ENCODE data around the gene KLHDC9. TPM values are rescaled to one million over a fixed set of nuclear protein-coding genes. Genes with fewer than 3 reads are reported as not detected.
A peak's percentile ranks its signal among the peaks of the same experiment; 100 is the strongest.

The KLHDC9 gene
- total and polyA plus RNA-seq, 9 of the 15 experiments (the other 6 are each of a cell fraction or from before 2014, with no cell fraction given): not detected

GRCh38 chr1:161086457-161086856 lies 11.7 kb upstream of the KLHDC9 start:
- FAIRE-seq (peak; percentile 6), DNase-seq (ENCODE audit: extremely low read depth in 1 of 4, low spot score in 3 of 4) (no peak), ATAC-seq (no peak)
- Histone ChIP-seq H4K20me1 (replicated peaks; ENCODE audit: control insufficient read depth, insufficient read depth, low read length) (no peaks in the 10 kb centered on the region), H3K9ac (ENCODE audit: insufficient read depth in 1 of 2, low read depth in 2 of 2, low read length in 2 of 2) (no peak overlapping the region), H3K9me1 (ENCODE audit: control insufficient read depth, insufficient read depth, low read length) (no peaks in the 10 kb centered on the region), H2AFZ (ENCODE audit: low read depth, low read length) (no peak overlapping the region), H3K4me2 (ENCODE audit: insufficient read depth, low read length) (no peak overlapping the region), H3K9me3 (replicated peaks; ENCODE audit: control insufficient read depth, insufficient read depth, low read depth, low read length) (no peaks in the 10 kb centered on the region), H3K4me3 (no peak overlapping the region), H3K27ac (ENCODE audit: extremely low read depth, low read depth, low read length) (no peak overlapping the region), H3K27me3 (ENCODE audit: control insufficient read depth in 2 of 2, insufficient read depth in 2 of 2, low read length in 2 of 2) (no peaks in the 10 kb centered on the region), H3K36me3 (ENCODE audit: control insufficient read depth, insufficient read depth, low read length) (no peaks in the 10 kb centered on the region), H3K4me1 (replicated peaks in 1 of 2; ENCODE audit: control insufficient read depth in 2 of 2, insufficient read depth in 2 of 2, low read length in 2 of 2) (peaks cover 11 to 18% of the 10 kb centered on the region in 2 experiments; a peak in 4 of 5 replicates), H3K79me2 (ENCODE audit: control insufficient read depth, insufficient read depth, low read length) (no peaks in the 10 kb centered on the region)
- ChIA-PET POLR2A (interaction anchor here (0.7 to 1.6 kb wide), 5 partner anchors 11 to 73 kb away, joined by 3 to 5 read pairs (median 3); no protein-coding TSS in a partner anchor), CTCF (ENCODE audit: low intra/inter-chr PET ratio) (no interaction called here)
- TF ChIP-seq SP1 (CRISPR knock-in tag; IDR thresholded peaks at IDR 0.05): no peak
- TF ChIP-seq ZNF277 (CRISPR knock-in tag; IDR thresholded peaks at IDR 0.05; ENCODE audit: borderline replicate concordance): no peak
- 0 out of 2 replicates have a peak, but pooled peaks have one; percentile 17 for TF ChIP-seq GABPB2 (CRISPR knock-in tag; conservative IDR thresholded peaks at IDR 0.05)
- TF ChIP-seq CBX8 (IDR thresholded peaks at IDR 0.05; ENCODE audit: borderline replicate concordance, extremely low read depth, low read depth, low read length, poor library complexity, severe bottlenecking): no peak
- no peak for TF ChIP-seq DIDO1 (tag; IDR thresholded peaks at IDR 0.05; ENCODE audit: low read depth)
- 10% methylated on average over 3 of the region's 4 CpGs for WGBS (ENCODE audit: insufficient coverage, low coverage, missing lambda C conversion rate)
- in situ Hi-C loops (cut with MboI) (loop anchor here (25.0 kb wide), 1 partner anchor 249 kb away; no protein-coding TSS in a partner anchor), intact Hi-C loops (cut with micrococcal nuclease) (no loop called here)
- no TSS peak for BruUV-seq (replicated peaks)

Measured in K562 (cell line).